A673 (cell line): ENCODE data around the gene FYTTD1. TPM values are rescaled to one million over a fixed set of nuclear protein-coding genes. Genes with fewer than 3 reads are reported as not detected.

Source experiments
- BruUV-seq: library from RNA; stranded (reverse); fragments of 400-500 nt; replicated peaks from 2 replicates; lab custom pipeline; 2021; lab: Mats Ljungman, UMichigan
- CTCF ChIA-PET: fragments of 300-600 bp; sonication (Branson Sonifier 250); formaldehyde crosslinking; loops from one replicate; lab custom pipeline; 2022; ENCODE audit warnings: antibody characterized with exemption; lab: Charles Lee
- POLR2A ChIA-PET: fragments of 300-600 bp; sonication (Branson Sonifier 250); formaldehyde crosslinking; loops from one replicate; lab custom pipeline; 2022; ENCODE audit warnings: antibody characterized with exemption; ENCODE audit not compliant: low non-redundant PET; lab: Charles Lee
- DNase-seq: peaks from one replicate; pipeline ENCODE4 v3.0.0-alpha.2; 2015; ENCODE audit warnings: low spot score
- H3K27ac ChIP-seq: fragments of 200-600 bp; sonication (generic); 2 replicates; pipeline ENCODE4 v1.5.1; 2016; ENCODE audit warnings: mixed run types, low read depth, mild to moderate bottlenecking, mixed read lengths, antibody characterized with exemption, low read length; ENCODE audit not compliant: poor library complexity, severe bottlenecking
- H3K27me3 ChIP-seq: fragments of 200-600 bp; sonication (generic); replicated peaks from 2 replicates; pipeline ENCODE4 v1.6.1; 2017; ENCODE audit warnings: mixed run types, low read depth, mild to moderate bottlenecking, mixed read lengths, antibody characterized with exemption, low read length; ENCODE audit not compliant: insufficient read depth, poor library complexity
- H3K36me3 ChIP-seq: fragments of 200-600 bp; sonication (generic); 2 replicates; pipeline ENCODE4 v1.6.1; 2016; ENCODE audit warnings: mixed run types, mild to moderate bottlenecking, mixed read lengths, antibody characterized with exemption, low read length; ENCODE audit not compliant: insufficient read depth, poor library complexity, severe bottlenecking
- H3K4me1 ChIP-seq: fragments of 200-600 bp; sonication (generic); 2 replicates; pipeline ENCODE4 v1.6.1; 2017; ENCODE audit warnings: mixed run types, mild to moderate bottlenecking, mixed read lengths, antibody characterized with exemption, low read length; ENCODE audit not compliant: insufficient read depth, poor library complexity, severe bottlenecking
- H3K4me3 ChIP-seq: fragments of 200-600 bp; sonication (generic); 2 replicates; pipeline ENCODE4 v1.5.1; 2016; ENCODE audit warnings: low read depth, mixed run types, mild to moderate bottlenecking, mixed read lengths, low read length; ENCODE audit not compliant: poor library complexity, severe bottlenecking
- H3K9me3 ChIP-seq: fragments of 200-600 bp; sonication (generic); 2 replicates; pipeline ENCODE4 v1.6.1; 2016; ENCODE audit warnings: mixed run types, low read depth, mild to moderate bottlenecking, mixed read lengths, antibody characterized with exemption, low read length; ENCODE audit not compliant: poor library complexity, severe bottlenecking
- CTCF ChIP-seq: fragments of 300-800, 200-600 bp; sonication (generic); conservative IDR thresholded peaks from 2 replicates; pipeline ENCODE4 v1.5.1; 2017; ENCODE audit warnings: low read depth, mild to moderate bottlenecking, antibody characterized with exemption, low read length, moderate library complexity, mixed read lengths
- EZH2 ChIP-seq: fragments of 200-600 bp; sonication (generic); IDR thresholded peaks from 2 replicates; pipeline ENCODE4 v1.6.1; 2017; ENCODE audit warnings: borderline replicate concordance, low read depth, mild to moderate bottlenecking, mixed read lengths, antibody characterized with exemption, low read length; ENCODE audit not compliant: poor library complexity, severe bottlenecking
- intact Hi-C: fragments of 100-400 bp; cut with micrococcal nuclease; formaldehyde crosslinking; loops from one replicate; pipeline ENCODE4 v1.10.0; 2022; ENCODE audit not compliant: unreplicated experiment
- total RNA-seq: library from RNA; stranded (reverse); gene quantifications from 2 replicates; pipeline ENCODE4 v1.2.3, GENCODE V29; 2021

FYTTD1 gene
- total RNA-seq, 1 experiment from 2014 or later, result 89.7 TPM

GRCh38 chr3:197749315-197749600 is 425 bp upstream of the FYTTD1 start:
- no peaks in the 10 kb centered on the region for H3K36me3 ChIP-seq
- H3K4me3 ChIP-seq, result peak overlapping the region; percentile 86
- POLR2A ChIA-PET, result no interaction called here
- intact Hi-C loops, result no loop called here
- no peaks in the 10 kb centered on the region for H3K4me1 ChIP-seq
- BruUV-seq, result no TSS peak
- no peak for TF ChIP-seq CTCF
- no peak for TF ChIP-seq EZH2
- no peak for DNase-seq
- H3K27ac ChIP-seq, result peak overlapping the region; percentile 87
- H3K9me3 ChIP-seq, result no peaks in the 10 kb centered on the region
- CTCF ChIA-PET, result interaction anchor here (0.5 kb wide), 1 partner anchor 79 kb away, joined by 5 read pairs; no protein-coding TSS in a partner anchor
- H3K27me3 ChIP-seq, result no peaks in the 10 kb centered on the region

- ChIA-PET POLR2A (no interaction called here), CTCF (no interaction called here)
- no peaks in the 10 kb centered on the region for H3K4me1 ChIP-seq
- peak; percentile 70 for DNase-seq
- no peaks in the 10 kb centered on the region for H3K9me3 ChIP-seq
- H3K36me3 ChIP-seq, result no peaks in the 10 kb centered on the region
- peak overlapping the region; percentile 86 for H3K4me3 ChIP-seq
- TSS peak; percentile 26 for BruUV-seq
- TF ChIP-seq CTCF (no peak), EZH2 (no peak)
- peak overlapping the region; percentile 87 for H3K27ac ChIP-seq
- intact Hi-C loops, result no loop called here
- H3K27me3 ChIP-seq, result no peaks in the 10 kb centered on the region
Measured at GRCh38 chr3:197750396-197750831, 731 bp downstream of the FYTTD1 start.

- CTCF ChIA-PET, result no interaction called here
- H3K27ac ChIP-seq, result peak overlapping the region; percentile 87
- no TSS peak for BruUV-seq
- no peaks in the 10 kb centered on the region for H3K36me3 ChIP-seq
- no peaks in the 10 kb centered on the region for H3K9me3 ChIP-seq
- POLR2A ChIA-PET, result no interaction called here
- no peaks in the 10 kb centered on the region for H3K27me3 ChIP-seq
- peak; percentile 42 for DNase-seq
- intact Hi-C loops, result no loop called here
- TF ChIP-seq EZH2, result no peak
- no peak for TF ChIP-seq CTCF
- no peaks in the 10 kb centered on the region for H3K4me1 ChIP-seq
- H3K4me3 ChIP-seq, result peak overlapping the region; percentile 86
Measured at GRCh38 chr3:197750858-197751737, 1.4 kb downstream of the FYTTD1 start.
